Kidney capillary endothelial cell (primary cell): ENCODE measurements around the gene SLC28A3.

Source experiments
- DNase-seq: peaks from one replicate; pipeline ENCODE4 v3.0.0-alpha.2; 2018; ENCODE audit warnings: low spot score

Gene SLC28A3

GRCh38 chr9:84239343-84239742, 101.2 kb downstream of the SLC28A3 start:
- no peak for DNase-seq

- no peak for DNase-seq
Measured at GRCh38 chr9:84238652-84239051, 101.9 kb downstream of the SLC28A3 start.

- no peak for DNase-seq
Measured at GRCh38 chr9:84235511-84235910, 105.0 kb downstream of the SLC28A3 start.

GRCh38 chr9:84230355-84231145, 110.0 kb downstream of the SLC28A3 start:
- DNase-seq = no peak

- DNase-seq = no peak
Measured at GRCh38 chr9:84229191-84229590, 111.4 kb downstream of the SLC28A3 start.

- no peak for DNase-seq
Measured at GRCh38 chr9:84228130-84228720, 112.3 kb downstream of the SLC28A3 start.

GRCh38 chr9:84226126-84226525, 114.4 kb downstream of the SLC28A3 start:
- DNase-seq = no peak
